A673 (cell line): Measurements from ENCODE around the gene EDN3. TPM values are rescaled to one million over a fixed set of nuclear protein-coding genes. Genes with fewer than 3 reads are reported as not detected.
"Not testable (repeated sequence)": the region's sequence is repeated elsewhere in the genome, so short reads cannot be mapped to it uniquely, and the experiment has no call there.

Source experiments
- BruUV-seq: library from RNA; stranded (reverse); fragments of 400-500 nt; replicated peaks from 2 replicates; lab custom pipeline; 2021; lab: Mats Ljungman, UMichigan
- CTCF ChIA-PET: fragments of 300-600 bp; sonication (Branson Sonifier 250); formaldehyde crosslinking; loops from one replicate; lab custom pipeline; 2022; ENCODE audit warnings: antibody characterized with exemption; lab: Charles Lee
- POLR2A ChIA-PET: fragments of 300-600 bp; sonication (Branson Sonifier 250); formaldehyde crosslinking; loops from one replicate; lab custom pipeline; 2022; ENCODE audit warnings: antibody characterized with exemption; ENCODE audit not compliant: low non-redundant PET; lab: Charles Lee
- DNase-seq: peaks from one replicate; pipeline ENCODE4 v3.0.0-alpha.2; 2015; ENCODE audit warnings: low spot score
- H3K27ac ChIP-seq: fragments of 200-600 bp; sonication (generic); 2 replicates; pipeline ENCODE4 v1.5.1; 2016; ENCODE audit warnings: mixed run types, low read depth, mild to moderate bottlenecking, mixed read lengths, antibody characterized with exemption, low read length; ENCODE audit not compliant: poor library complexity, severe bottlenecking
- H3K27me3 ChIP-seq: fragments of 200-600 bp; sonication (generic); replicated peaks from 2 replicates; pipeline ENCODE4 v1.6.1; 2017; ENCODE audit warnings: mixed run types, low read depth, mild to moderate bottlenecking, mixed read lengths, antibody characterized with exemption, low read length; ENCODE audit not compliant: insufficient read depth, poor library complexity
- H3K36me3 ChIP-seq: fragments of 200-600 bp; sonication (generic); 2 replicates; pipeline ENCODE4 v1.6.1; 2016; ENCODE audit warnings: mixed run types, mild to moderate bottlenecking, mixed read lengths, antibody characterized with exemption, low read length; ENCODE audit not compliant: insufficient read depth, poor library complexity, severe bottlenecking
- H3K4me1 ChIP-seq: fragments of 200-600 bp; sonication (generic); 2 replicates; pipeline ENCODE4 v1.6.1; 2017; ENCODE audit warnings: mixed run types, mild to moderate bottlenecking, mixed read lengths, antibody characterized with exemption, low read length; ENCODE audit not compliant: insufficient read depth, poor library complexity, severe bottlenecking
- H3K4me3 ChIP-seq: fragments of 200-600 bp; sonication (generic); 2 replicates; pipeline ENCODE4 v1.5.1; 2016; ENCODE audit warnings: low read depth, mixed run types, mild to moderate bottlenecking, mixed read lengths, low read length; ENCODE audit not compliant: poor library complexity, severe bottlenecking
- H3K9me3 ChIP-seq: fragments of 200-600 bp; sonication (generic); 2 replicates; pipeline ENCODE4 v1.6.1; 2016; ENCODE audit warnings: mixed run types, low read depth, mild to moderate bottlenecking, mixed read lengths, antibody characterized with exemption, low read length; ENCODE audit not compliant: poor library complexity, severe bottlenecking
- EZH2 ChIP-seq: fragments of 200-600 bp; sonication (generic); IDR thresholded peaks from 2 replicates; pipeline ENCODE4 v1.6.1; 2017; ENCODE audit warnings: borderline replicate concordance, low read depth, mild to moderate bottlenecking, mixed read lengths, antibody characterized with exemption, low read length; ENCODE audit not compliant: poor library complexity, severe bottlenecking
- intact Hi-C: fragments of 100-400 bp; cut with micrococcal nuclease; formaldehyde crosslinking; loops from one replicate; pipeline ENCODE4 v1.10.0; 2022; ENCODE audit not compliant: unreplicated experiment
- total RNA-seq: library from RNA; stranded (reverse); gene quantifications from 2 replicates; pipeline ENCODE4 v1.2.3, GENCODE V29; 2021
- TF ChIP-seq, protein P1 (sequence below): fragments of 300-800, 200-600 bp; sonication (generic); conservative IDR thresholded peaks from 2 replicates; pipeline ENCODE4 v1.5.1; 2017; ENCODE audit warnings: low read depth, mild to moderate bottlenecking, antibody characterized with exemption, low read length, moderate library complexity, mixed read lengths

EDN3 gene
- total RNA-seq, 1 experiment from 2014 or later = not detected

DNA sequence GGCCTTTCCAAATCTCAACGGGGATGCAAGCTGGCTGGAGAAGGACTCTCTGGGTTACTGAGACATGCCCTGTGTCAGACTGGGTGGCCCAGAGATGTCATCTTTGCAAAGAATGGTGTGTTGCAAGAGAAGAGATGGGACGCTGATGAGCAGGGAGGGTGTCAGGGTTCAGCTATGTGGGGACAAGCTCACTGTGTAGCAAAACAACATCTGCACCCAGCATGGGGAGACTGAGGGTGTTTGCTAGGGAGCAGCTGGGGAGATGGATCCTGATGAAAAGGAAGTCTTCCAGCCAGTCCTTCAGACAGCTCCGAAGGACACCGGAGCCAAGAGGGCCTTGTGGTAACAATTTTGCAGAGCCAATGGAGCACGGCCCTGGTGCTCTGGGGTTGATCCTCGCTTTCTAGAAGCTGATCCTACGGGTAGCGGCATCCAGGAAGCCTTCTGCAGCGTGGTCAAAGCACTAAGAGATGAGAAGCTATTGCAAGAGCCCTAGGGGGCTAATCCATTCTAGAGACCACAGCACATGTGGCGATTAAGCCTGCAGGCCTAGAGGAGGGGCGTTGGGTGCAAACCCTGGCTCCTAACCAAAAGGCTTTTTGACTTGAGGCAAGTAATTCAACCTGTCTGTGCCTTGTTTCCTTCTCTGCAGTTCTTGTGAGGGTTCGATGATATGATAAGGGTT, 39.9 kb downstream of the EDN3 start:
- Histone ChIP-seq H3K27ac (no peak overlapping the region), H3K27me3 (peaks cover 7% of the 10 kb centered on the region), H3K4me1 (no peaks in the 10 kb centered on the region), H3K4me3 (no peak overlapping the region), H3K36me3 (no peaks in the 10 kb centered on the region), H3K9me3 (no peaks in the 10 kb centered on the region)
- CTCF ChIA-PET = no interaction called here
- BruUV-seq = no TSS peak
- TF ChIP-seq EZH2 = no peak
- POLR2A ChIA-PET = no interaction called here
- no peak for DNase-seq
- intact Hi-C loops = no loop called here

DNA sequence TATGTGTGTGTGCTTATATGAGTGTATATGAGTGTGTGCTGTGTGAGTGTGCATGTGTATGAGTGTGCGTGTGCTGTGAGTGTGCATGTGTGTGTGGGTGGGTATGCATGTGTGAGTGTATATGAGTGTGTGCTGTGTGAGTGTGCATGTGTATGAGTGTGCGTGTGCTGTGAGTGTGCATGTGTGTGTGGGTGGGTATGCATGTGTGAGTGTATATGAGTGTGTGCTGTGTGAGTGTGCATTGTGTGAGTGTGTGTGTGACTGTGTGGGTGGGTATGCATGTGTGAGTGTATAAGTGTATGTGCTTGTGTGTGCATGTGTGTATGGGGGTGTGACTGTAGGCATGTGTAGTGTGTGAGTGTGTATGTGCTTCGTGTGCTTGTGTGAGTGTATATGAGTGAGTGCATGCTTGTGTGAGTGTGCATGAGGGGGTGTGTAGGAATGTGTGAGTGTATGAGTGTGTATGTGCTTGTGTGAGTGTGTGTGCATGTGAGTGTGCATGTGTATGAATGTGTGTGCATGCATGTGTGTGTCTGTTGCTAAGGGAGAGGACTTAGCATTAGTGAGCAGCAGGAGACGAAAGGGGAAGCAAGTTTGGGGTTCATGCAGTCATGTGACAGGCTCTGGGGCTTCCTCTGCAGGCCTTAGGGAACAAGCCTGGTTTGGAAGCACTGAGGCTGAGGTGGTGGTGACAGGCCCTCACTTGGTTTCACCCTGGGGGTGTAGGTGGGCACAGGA, 41.0 kb downstream of the EDN3 start:
- DNase-seq, H3K4me3 ChIP-seq, H3K36me3 ChIP-seq, POLR2A ChIA-PET, CTCF ChIA-PET, H3K4me1 ChIP-seq, H3K9me3 ChIP-seq, H3K27ac ChIP-seq, BruUV-seq, intact Hi-C loops: not testable (repeated sequence)
- peaks cover 12% of the 10 kb centered on the region for H3K27me3 ChIP-seq

DNA sequence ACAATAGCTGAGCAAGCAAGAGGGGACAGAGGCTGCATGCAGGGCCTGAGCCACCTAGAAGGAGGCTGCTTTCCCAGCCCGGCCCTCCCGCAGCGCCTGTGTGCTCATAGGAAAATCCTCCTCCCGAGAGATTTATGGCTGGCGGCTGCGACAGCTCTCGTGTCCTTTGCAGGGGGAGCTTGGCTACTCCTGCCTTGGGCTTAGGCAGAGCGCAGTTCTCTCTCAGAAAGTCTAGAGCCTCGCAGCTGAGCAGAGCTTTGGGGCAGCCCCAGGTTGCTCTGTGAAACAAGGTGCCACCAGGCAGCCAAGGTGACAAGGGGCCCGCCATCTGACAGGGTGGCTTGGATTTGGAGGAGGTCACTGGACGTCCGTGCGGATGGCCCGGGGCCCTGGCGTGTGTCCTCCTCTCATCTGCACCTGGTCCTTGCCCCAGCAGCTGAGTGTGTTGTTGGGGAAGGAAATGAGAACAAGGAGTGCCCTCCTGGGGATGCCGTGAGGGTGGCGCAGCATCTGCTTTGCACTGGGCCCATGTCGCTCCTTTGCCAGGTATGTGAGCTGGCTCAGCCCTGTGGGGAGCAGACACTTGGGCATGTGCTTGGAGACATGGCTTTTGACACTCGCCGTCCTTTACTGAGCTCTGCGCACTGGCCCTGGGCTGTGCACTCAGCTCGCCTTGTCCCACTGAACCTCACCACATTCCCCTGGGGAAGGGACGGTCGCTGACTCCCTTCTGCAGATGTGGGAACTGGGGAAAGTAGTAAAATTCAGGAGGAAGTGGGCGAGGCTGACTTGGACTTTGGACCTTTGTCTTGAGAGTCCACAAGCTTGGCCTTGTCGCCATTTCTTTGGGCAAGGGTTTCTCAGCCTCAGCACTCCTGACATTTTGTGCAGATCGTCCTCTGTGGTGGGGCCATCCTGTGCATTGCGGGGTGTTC, 41.9 kb downstream of the EDN3 start:
- no peak overlapping the region for H3K4me3 ChIP-seq
- H3K36me3 ChIP-seq = no peaks in the 10 kb centered on the region
- intact Hi-C loops = no loop called here
- TF ChIP-seq EZH2 = no peak
- peaks cover 17% of the 10 kb centered on the region for H3K27me3 ChIP-seq
- ChIA-PET POLR2A (no interaction called here), CTCF (no interaction called here)
- no TSS peak for BruUV-seq
- H3K27ac ChIP-seq = no peak overlapping the region
- DNase-seq = peak; percentile 30
- no peaks in the 10 kb centered on the region for H3K4me1 ChIP-seq
- H3K9me3 ChIP-seq = no peaks in the 10 kb centered on the region

DNA sequence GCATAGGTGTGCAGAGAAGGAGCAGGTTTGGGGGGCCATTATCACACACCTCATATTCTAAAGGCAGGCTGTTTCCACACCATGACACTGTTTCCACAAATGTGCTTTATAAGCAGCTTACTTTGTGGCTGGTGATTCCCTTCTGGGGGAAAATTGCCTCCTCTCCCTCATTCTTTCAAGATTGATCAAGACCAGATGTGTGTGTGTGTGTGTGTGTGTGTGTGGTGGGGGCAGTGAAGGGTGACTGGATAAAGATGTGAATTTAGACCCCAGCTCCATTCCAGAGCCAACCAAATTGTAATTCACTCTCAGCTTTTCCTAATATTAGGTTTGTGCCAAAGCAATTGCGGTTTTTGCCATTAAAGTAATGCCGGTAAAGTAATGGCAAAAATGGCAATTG, 45.6 kb downstream of the EDN3 start:
- Histone ChIP-seq H3K4me1 (no peaks in the 10 kb centered on the region), H3K9me3 (no peaks in the 10 kb centered on the region), H3K4me3 (no peak overlapping the region), H3K27ac (no peak overlapping the region), H3K36me3 (no peaks in the 10 kb centered on the region), H3K27me3 (peaks cover 21% of the 10 kb centered on the region)
- TF ChIP-seq, protein P1, sequence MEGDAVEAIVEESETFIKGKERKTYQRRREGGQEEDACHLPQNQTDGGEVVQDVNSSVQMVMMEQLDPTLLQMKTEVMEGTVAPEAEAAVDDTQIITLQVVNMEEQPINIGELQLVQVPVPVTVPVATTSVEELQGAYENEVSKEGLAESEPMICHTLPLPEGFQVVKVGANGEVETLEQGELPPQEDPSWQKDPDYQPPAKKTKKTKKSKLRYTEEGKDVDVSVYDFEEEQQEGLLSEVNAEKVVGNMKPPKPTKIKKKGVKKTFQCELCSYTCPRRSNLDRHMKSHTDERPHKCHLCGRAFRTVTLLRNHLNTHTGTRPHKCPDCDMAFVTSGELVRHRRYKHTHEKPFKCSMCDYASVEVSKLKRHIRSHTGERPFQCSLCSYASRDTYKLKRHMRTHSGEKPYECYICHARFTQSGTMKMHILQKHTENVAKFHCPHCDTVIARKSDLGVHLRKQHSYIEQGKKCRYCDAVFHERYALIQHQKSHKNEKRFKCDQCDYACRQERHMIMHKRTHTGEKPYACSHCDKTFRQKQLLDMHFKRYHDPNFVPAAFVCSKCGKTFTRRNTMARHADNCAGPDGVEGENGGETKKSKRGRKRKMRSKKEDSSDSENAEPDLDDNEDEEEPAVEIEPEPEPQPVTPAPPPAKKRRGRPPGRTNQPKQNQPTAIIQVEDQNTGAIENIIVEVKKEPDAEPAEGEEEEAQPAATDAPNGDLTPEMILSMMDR = no peak
- no peak for TF ChIP-seq EZH2
- BruUV-seq = no TSS peak
- ChIA-PET CTCF (no interaction called here), POLR2A (no interaction called here)
- DNase-seq = no peak
- intact Hi-C loops = no loop called here
